CD14-positive monocyte (primary cell): ENCODE data around the gene LNPEP. TPM values are rescaled to one million over a fixed set of nuclear protein-coding genes. Genes with fewer than 3 reads are reported as not detected.

Experiments used
- DNase-seq, 3 donors: peaks; one replicate each; pipeline ENCODE4 v3.0.0-alpha.2; 2011 to 2022
- H2AFZ ChIP-seq: 2 replicates; pipeline ENCODE4 v1.6.0; 2012; ENCODE audit warnings: mild to moderate bottlenecking, low read depth, low read length, inconsistent platforms; ENCODE audit not compliant: insufficient read depth, poor library complexity, severe bottlenecking
- H3K27ac ChIP-seq, 2 donors: 1 replicate in 1 of 2; 2 replicates in 1 of 2; pipeline ENCODE4 v1.5.1; 2012 to 2013; ENCODE audit warnings: low read length in 2 of 2, control low read depth in 1 of 2, inconsistent platforms in 1 of 2, low read depth in 1 of 2, mild to moderate bottlenecking in 1 of 2
- H3K27me3 ChIP-seq, 2 donors: one replicate each; pipeline versions ENCODE4 v1.6.0 to v1.6.1; 2011 to 2013; ENCODE audit warnings: low read length in 2 of 2; ENCODE audit not compliant: control insufficient read depth in 2 of 2, insufficient read depth in 2 of 2
- H3K36me3 ChIP-seq, 2 donors: replicated peaks in 1 of 2; 1 replicate in 1 of 2; 2 replicates in 1 of 2; pipeline versions ENCODE4 v1.5.1 to v1.6.1; 2012 to 2013; ENCODE audit warnings: low read length in 2 of 2, control low read depth in 1 of 2, inconsistent platforms in 1 of 2, mild to moderate bottlenecking in 1 of 2; ENCODE audit not compliant: insufficient read depth in 2 of 2, control insufficient read depth in 1 of 2
- H3K4me1 ChIP-seq, 2 donors: 1 replicate in 1 of 2; 2 replicates in 1 of 2; pipeline versions ENCODE4 v1.5.1 to v1.6.1; 2012 to 2013; ENCODE audit warnings: low read length in 2 of 2, control low read depth in 1 of 2, inconsistent platforms in 1 of 2, mild to moderate bottlenecking in 1 of 2, moderate library complexity in 1 of 2; ENCODE audit not compliant: insufficient read depth in 2 of 2, control insufficient read depth in 1 of 2
- H3K4me2 ChIP-seq: replicated peaks from 2 replicates; pipeline ENCODE3; 2012; ENCODE audit warnings: low read length, moderate library complexity, mild to moderate bottlenecking; ENCODE audit not compliant: poor library complexity, severe bottlenecking; ENCODE audit errors: extremely low read depth
- H3K4me3 ChIP-seq, 3 experiments: fragments of 200-600 bp in 1 of 3; sonication (generic) in 1 of 3; replicated peaks in 1 of 3; 1 replicate in 2 of 3; 2 replicates in 1 of 3; pipeline ENCODE4 v1.5.1; 2011 to 2013; ENCODE audit warnings: low read length in 3 of 3, mild to moderate bottlenecking in 3 of 3, control low read depth in 2 of 3, low read depth in 2 of 3, inconsistent platforms in 1 of 3, moderate library complexity in 1 of 3
- H3K79me2 ChIP-seq: 2 replicates; pipeline ENCODE4 v1.6.0; 2012; ENCODE audit warnings: mild to moderate bottlenecking, control low read depth, inconsistent platforms, low read length, moderate library complexity; ENCODE audit not compliant: insufficient read depth
- H3K9ac ChIP-seq: 2 replicates; pipeline ENCODE4 v1.6.0; 2017; ENCODE audit warnings: low read length, mild to moderate bottlenecking; ENCODE audit not compliant: insufficient read depth, poor library complexity, severe bottlenecking
- H3K9me3 ChIP-seq, 2 donors: replicated peaks in 1 of 2; 1 replicate in 1 of 2; 2 replicates in 1 of 2; pipeline versions ENCODE4 v1.5.1 to v1.6.1; 2012 to 2013; ENCODE audit warnings: low read length in 2 of 2, control low read depth in 1 of 2; ENCODE audit not compliant: control insufficient read depth in 1 of 2, insufficient read depth in 1 of 2
- H4K20me1 ChIP-seq: 2 replicates; pipeline ENCODE4 v1.6.0; 2012; ENCODE audit warnings: mild to moderate bottlenecking, low read length, control low read depth, moderate library complexity; ENCODE audit not compliant: insufficient read depth
- H3K27ac Mint-ChIP-seq, 7 donors: one replicate each; pipeline ENCODE4 v1.8.0; 2020; ENCODE audit warnings: mild to moderate bottlenecking in 7 of 7, mixed read lengths in 7 of 7, moderate library complexity in 6 of 7, inconsistent platforms in 2 of 7
- H3K27me3 Mint-ChIP-seq, 3 donors: one replicate each; pipeline ENCODE4 v1.8.0; 2021 to 2022; ENCODE audit warnings: low read depth in 3 of 3, mild to moderate bottlenecking in 3 of 3, mixed read lengths in 3 of 3, moderate library complexity in 3 of 3, inconsistent platforms in 1 of 3
- H3K36me3 Mint-ChIP-seq, 2 donors: one replicate each; pipeline ENCODE4 v1.8.0; 2020; ENCODE audit warnings: mixed read lengths in 2 of 2, inconsistent platforms in 1 of 2, mild to moderate bottlenecking in 1 of 2
- H3K4me1 Mint-ChIP-seq: one replicate; pipeline ENCODE4 v1.8.0; 2020; ENCODE audit warnings: mild to moderate bottlenecking, mixed read lengths
- H3K4me3 Mint-ChIP-seq, 2 donors: one replicate each; pipeline ENCODE4 v1.8.0; 2020; ENCODE audit warnings: mild to moderate bottlenecking in 2 of 2, mixed read lengths in 2 of 2, moderate library complexity in 1 of 2
- H3K9me3 Mint-ChIP-seq, 7 donors: one replicate each; pipeline ENCODE4 v1.8.0; 2020 to 2022; ENCODE audit warnings: mixed read lengths in 7 of 7, mild to moderate bottlenecking in 6 of 7, moderate library complexity in 6 of 7, inconsistent platforms in 2 of 7
- WGBS: methylation state at CpG from one replicate; pipeline ENCODE4 v1.1.5; 2013; ENCODE audit warnings: missing lambda C conversion rate; ENCODE audit not compliant: insufficient coverage; 5-methylcytosine and 5-hydroxymethylcytosine counted together
- intact Hi-C, 2 donors: fragments of 100-400 bp; cut with micrococcal nuclease; formaldehyde crosslinking; loops; one replicate each; pipeline versions ENCODE4 v1.15.0 to v1.15.1; 2023
- polyA plus RNA-seq, 3 donors: library from polyadenylated mRNA; depleted of rRNA in 1 of 3; unstranded in 2 of 3; stranded (reverse) in 1 of 3; fragments of 300-500 nt in 2 of 3; fragments of >200 nt in 1 of 3; fragmentation: Illumina TruSeq in 2 of 3; gene quantifications; 1 replicate in 2 of 3; 2 replicates in 1 of 3; pipeline ENCODE4 v1.2.3, GENCODE V29; 2012 to 2021
- TF ChIP-seq, protein P1 (sequence below): fragments of 200-600 bp; IDR thresholded peaks from one replicate; pipeline ENCODE4 v1.8.0; 2022; ENCODE audit warnings: antibody characterized with exemption, mild to moderate bottlenecking

The LNPEP gene
- polyA plus RNA-seq, 3 donors, result 9.2 to 22.5 (median 14.5) TPM

- Mint-ChIP-seq H3K27ac (no peak overlapping the region), H3K4me3 (no peak overlapping the region)
- 66% methylated on average over 5 of the region's 7 CpGs for WGBS
Observed at GRCh38 chr5:96928931-96929708, 6.8 kb upstream of the LNPEP start.

DNA sequence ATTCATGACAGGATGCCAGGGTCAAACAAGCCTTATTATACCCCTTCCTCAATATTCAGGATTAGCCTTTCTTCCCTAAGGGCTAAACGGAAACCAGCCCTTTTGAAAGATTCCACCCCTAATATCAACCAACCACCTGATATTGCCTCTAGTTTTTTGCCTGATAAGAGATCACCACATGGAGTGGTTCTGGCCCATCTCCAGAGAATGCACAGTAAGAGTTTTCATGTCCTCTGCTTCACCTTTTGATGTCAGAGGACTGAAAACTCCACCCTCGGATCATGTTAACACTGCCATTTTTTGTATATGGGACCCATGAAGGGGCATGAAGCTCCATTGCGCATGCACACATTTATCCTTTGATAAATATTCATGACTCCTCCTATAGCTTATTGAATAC lies 5.8 kb upstream of the LNPEP start:
- Histone ChIP-seq H3K9ac (no peak overlapping the region), H3K4me2 (no peak overlapping the region), H3K4me3 (no peak overlapping the region), H3K9me3 (no peaks in the 10 kb centered on the region), H3K27ac (no peak overlapping the region), H3K27me3 (no peaks in the 10 kb centered on the region), H2AFZ (no peak overlapping the region), H3K4me1 (peaks cover 33 to 47% of the 10 kb centered on the region in 2 donors), H4K20me1 (no peaks in the 10 kb centered on the region), H3K79me2 (peaks cover 8% of the 10 kb centered on the region), H3K36me3 (no peaks in the 10 kb centered on the region)
- no peaks in the 10 kb centered on the region for H3K27me3 Mint-ChIP-seq
- no peak overlapping the region for H3K4me3 Mint-ChIP-seq
- TF ChIP-seq, protein P1, sequence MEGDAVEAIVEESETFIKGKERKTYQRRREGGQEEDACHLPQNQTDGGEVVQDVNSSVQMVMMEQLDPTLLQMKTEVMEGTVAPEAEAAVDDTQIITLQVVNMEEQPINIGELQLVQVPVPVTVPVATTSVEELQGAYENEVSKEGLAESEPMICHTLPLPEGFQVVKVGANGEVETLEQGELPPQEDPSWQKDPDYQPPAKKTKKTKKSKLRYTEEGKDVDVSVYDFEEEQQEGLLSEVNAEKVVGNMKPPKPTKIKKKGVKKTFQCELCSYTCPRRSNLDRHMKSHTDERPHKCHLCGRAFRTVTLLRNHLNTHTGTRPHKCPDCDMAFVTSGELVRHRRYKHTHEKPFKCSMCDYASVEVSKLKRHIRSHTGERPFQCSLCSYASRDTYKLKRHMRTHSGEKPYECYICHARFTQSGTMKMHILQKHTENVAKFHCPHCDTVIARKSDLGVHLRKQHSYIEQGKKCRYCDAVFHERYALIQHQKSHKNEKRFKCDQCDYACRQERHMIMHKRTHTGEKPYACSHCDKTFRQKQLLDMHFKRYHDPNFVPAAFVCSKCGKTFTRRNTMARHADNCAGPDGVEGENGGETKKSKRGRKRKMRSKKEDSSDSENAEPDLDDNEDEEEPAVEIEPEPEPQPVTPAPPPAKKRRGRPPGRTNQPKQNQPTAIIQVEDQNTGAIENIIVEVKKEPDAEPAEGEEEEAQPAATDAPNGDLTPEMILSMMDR, result no peak
- DNase-seq, result no peak
- H3K4me1 Mint-ChIP-seq, result peaks cover 45% of the 10 kb centered on the region
- peak overlapping the region in 1 of 7 donors; percentile 18 for H3K27ac Mint-ChIP-seq
- 91% methylated on average over 1 of the region's 3 CpGs for WGBS
- intact Hi-C loops, result loop anchor here (5.0 to 10.0 kb wide), 2 partner anchors 48 to 125 kb away; partner anchors contain the start of gene ERAP1 (in 1 of the 2)
- peaks cover 0 to 5% (median 0%) of the 10 kb centered on the region in 7 donors for H3K9me3 Mint-ChIP-seq
- no peaks in the 10 kb centered on the region for H3K36me3 Mint-ChIP-seq

More at GRCh38 chr5:96928931-96929708, 6.8 kb upstream of the LNPEP start:
- H3K36me3 ChIP-seq, result no peaks in the 10 kb centered on the region
- Mint-ChIP-seq H3K4me1 (peaks cover 43% of the 10 kb centered on the region), H3K36me3 (no peaks in the 10 kb centered on the region), H3K9me3 (peaks cover 0 to 5% (median 0%) of the 10 kb centered on the region in 7 donors), H3K27me3 (no peaks in the 10 kb centered on the region)
- no peak for DNase-seq
- intact Hi-C loops, result no loop called here
- no peak overlapping the region for H3K4me2 ChIP-seq
- no peak overlapping the region for H3K27ac ChIP-seq
- peaks cover 29 to 42% of the 10 kb centered on the region in 2 donors for H3K4me1 ChIP-seq
- no peaks in the 10 kb centered on the region for H3K9me3 ChIP-seq
- H3K9ac ChIP-seq, result no peak overlapping the region
- TF ChIP-seq, protein P1, result no peak
- no peak overlapping the region for H2AFZ ChIP-seq
- H3K27me3 ChIP-seq, result no peaks in the 10 kb centered on the region
- no peaks in the 10 kb centered on the region for H4K20me1 ChIP-seq
- H3K4me3 ChIP-seq, result no peak overlapping the region
- H3K79me2 ChIP-seq, result peaks cover 8% of the 10 kb centered on the region
